IMR-90 (cell line): Measurements from ENCODE around the gene KRT39. TPM values are rescaled to one million over a fixed set of nuclear protein-coding genes. Genes with fewer than 3 reads are reported as not detected.

ENCODE experiments used
- ATAC-seq: fragments of 200-7000 bp; cut with Tn5 transposase; 2 replicates; pipeline ENCODE4 v1.9.1; 2020; ENCODE audit warnings: low read depth, mild to moderate bottlenecking, moderate library complexity
- BruUV-seq: library from RNA; stranded (reverse); fragments of 400-500 nt; replicated peaks from 2 replicates; lab custom pipeline; 2021; lab: Mats Ljungman, UMichigan
- CTCF ChIA-PET: fragments of 300-600 bp; formaldehyde crosslinking; extraction: SDS; loops from one replicate; lab custom pipeline; 2021; ENCODE audit warnings: antibody characterized with exemption; lab: Yijun Ruan, JAX
- POLR2A ChIA-PET: fragments of 300-600 bp; sonication (Branson Sonifier 250); formaldehyde crosslinking; loops from one replicate; lab custom pipeline; 2022; ENCODE audit warnings: antibody characterized with exemption; ENCODE audit not compliant: unreplicated experiment; lab: Charles Lee
- DNase-seq: peaks from one replicate; pipeline ENCODE4 v3.0.0; 2013
- H2AFZ ChIP-seq: replicated peaks from 2 replicates; pipeline ENCODE3; 2013; ENCODE audit warnings: low read length, mild to moderate bottlenecking; ENCODE audit not compliant: poor library complexity
- H2AK5ac ChIP-seq: 2 replicates; pipeline ENCODE4 v1.6.1; 2013; ENCODE audit warnings: low read depth, low read length, inconsistent platforms
- H2AK9ac ChIP-seq: replicated peaks from 2 replicates; pipeline ENCODE3; 2013; ENCODE audit warnings: mild to moderate bottlenecking, low read depth, low read length, moderate library complexity; ENCODE audit not compliant: poor library complexity
- H2BK120ac ChIP-seq: 2 replicates; pipeline ENCODE4 v1.6.1; 2013; ENCODE audit warnings: low read depth, low read length, inconsistent platforms
- H2BK15ac ChIP-seq: 3 replicates; pipeline ENCODE4 v1.6.1; 2013; ENCODE audit warnings: low read depth, low read length, inconsistent platforms
- H2BK20ac ChIP-seq: 2 replicates; pipeline ENCODE4 v1.6.1; 2013; ENCODE audit warnings: low read depth, mild to moderate bottlenecking, inconsistent platforms, low read length, moderate library complexity
- H2BK5ac ChIP-seq: 2 replicates; pipeline ENCODE4 v1.6.1; 2013; ENCODE audit warnings: mild to moderate bottlenecking, low read depth, low read length, inconsistent platforms; ENCODE audit not compliant: poor library complexity, severe bottlenecking
- H3K14ac ChIP-seq: replicated peaks from 2 replicates; pipeline ENCODE4 v1.6.1; 2013; ENCODE audit warnings: low read depth, low read length, inconsistent platforms
- H3K18ac ChIP-seq: 2 replicates; pipeline ENCODE4 v1.6.1; 2013; ENCODE audit warnings: low read depth, low read length, control low read depth
- H3K23ac ChIP-seq: 2 replicates; pipeline ENCODE4 v1.6.1; 2013; ENCODE audit warnings: low read depth, low read length, inconsistent platforms
- H3K27ac ChIP-seq: 2 replicates; pipeline ENCODE4 v1.5.1; 2013; ENCODE audit warnings: mild to moderate bottlenecking, control low read depth, low read length; ENCODE audit not compliant: insufficient read depth
- H3K27me3 ChIP-seq: 2 replicates; pipeline ENCODE4 v1.6.1; 2013; ENCODE audit warnings: low read length; ENCODE audit not compliant: control insufficient read depth, insufficient read depth
- H3K36me3 ChIP-seq: 2 replicates; pipeline ENCODE4 v1.6.1; 2013; ENCODE audit warnings: low read length, mixed read lengths; ENCODE audit not compliant: control insufficient read depth, insufficient read depth
- H3K4ac ChIP-seq: 2 replicates; pipeline ENCODE4 v1.6.1; 2013; ENCODE audit warnings: low read depth, low read length, inconsistent platforms
- H3K4me1 ChIP-seq: 2 replicates; pipeline ENCODE4 v1.6.1; 2013; ENCODE audit warnings: low read length, mixed read lengths; ENCODE audit not compliant: control insufficient read depth, insufficient read depth
- H3K4me2 ChIP-seq: 2 replicates; pipeline ENCODE4 v1.6.1; 2013; ENCODE audit warnings: low read depth, mild to moderate bottlenecking, control low read depth, low read length, moderate library complexity
- H3K4me3 ChIP-seq: 2 replicates; pipeline ENCODE4 v1.5.1; 2013; ENCODE audit warnings: low read depth, mild to moderate bottlenecking, control low read depth, low read length, moderate library complexity; ENCODE audit not compliant: insufficient read depth
- H3K56ac ChIP-seq: 2 replicates; pipeline ENCODE4 v1.6.1; 2013; ENCODE audit warnings: low read length, inconsistent platforms; ENCODE audit not compliant: insufficient read depth; ENCODE audit errors: extremely low read depth
- H3K79me1 ChIP-seq, 2 experiments: 2 replicates each; pipeline ENCODE4 v1.6.1; 2013; ENCODE audit warnings: low read length in 2 of 2, inconsistent platforms in 1 of 2, low read depth in 1 of 2
- H3K9ac ChIP-seq: 2 replicates; pipeline ENCODE4 v1.6.1; 2013; ENCODE audit warnings: low read depth, low read length, control low read depth
- H3K9me1 ChIP-seq: 2 replicates; pipeline ENCODE4 v1.6.1; 2013; ENCODE audit warnings: low read length, inconsistent platforms; ENCODE audit not compliant: insufficient read depth
- H3K9me3 ChIP-seq: 2 replicates; pipeline ENCODE4 v1.6.1; 2013; ENCODE audit warnings: low read length; ENCODE audit not compliant: control insufficient read depth, insufficient read depth
- H4K20me1 ChIP-seq: 2 replicates; pipeline ENCODE4 v1.6.1; 2013; ENCODE audit warnings: low read length, inconsistent platforms; ENCODE audit not compliant: insufficient read depth
- H4K5ac ChIP-seq: 2 replicates; pipeline ENCODE4 v1.6.1; 2013; ENCODE audit warnings: mild to moderate bottlenecking, low read depth, low read length, control low read depth
- H4K8ac ChIP-seq, 2 experiments: 2 replicates each; pipeline ENCODE4 v1.6.1; 2013; ENCODE audit warnings: low read depth in 2 of 2, low read length in 2 of 2, control low read depth in 1 of 2, inconsistent platforms in 1 of 2
- H4K91ac ChIP-seq: 2 replicates; pipeline ENCODE4 v1.6.1; 2013; ENCODE audit warnings: low read depth, low read length, inconsistent platforms; ENCODE audit not compliant: insufficient read depth
- BHLHE40 ChIP-seq: fragments of 150-350 bp; IDR thresholded peaks from 2 replicates; pipeline ENCODE4 v1.6.1; 2016; ENCODE audit warnings: mild to moderate bottlenecking, low read depth, low read length
- CEBPB ChIP-seq: IDR thresholded peaks from 2 replicates; pipeline ENCODE4 v1.6.1; 2012; ENCODE audit warnings: low read depth, low read length, improper control_type of control experiment
- CHD1 ChIP-seq: IDR thresholded peaks from 2 replicates; pipeline ENCODE4 v1.6.1; 2012; ENCODE audit warnings: low read depth, low read length, improper control_type of control experiment
- CTCF ChIP-seq: conservative IDR thresholded peaks from 2 replicates; pipeline ENCODE4 v1.5.1; 2012; ENCODE audit warnings: mild to moderate bottlenecking, low read depth, low read length, improper control_type of control experiment
- ELK1 ChIP-seq: fragments of 150-350 bp; IDR thresholded peaks from 2 replicates; pipeline ENCODE4 v1.6.1; 2016; ENCODE audit warnings: low read depth, mild to moderate bottlenecking, low read length, moderate library complexity, borderline replicate concordance
- FOS ChIP-seq: fragments of 150-350 bp; IDR thresholded peaks from 2 replicates; pipeline ENCODE4 v1.6.1; 2016; ENCODE audit warnings: low read depth, low read length
- MAFK ChIP-seq: IDR thresholded peaks from 2 replicates; pipeline ENCODE4 v1.6.1; 2012; ENCODE audit warnings: low read depth, low read length, improper control_type of control experiment
- MAZ ChIP-seq: IDR thresholded peaks from 2 replicates; pipeline ENCODE4 v1.6.1; 2012; ENCODE audit warnings: low read depth, mild to moderate bottlenecking, low read length, improper control_type of control experiment, moderate library complexity, borderline replicate concordance
- MXI1 ChIP-seq: IDR thresholded peaks from 2 replicates; pipeline ENCODE4 v1.6.1; 2012; ENCODE audit warnings: low read depth, mild to moderate bottlenecking, low read length, moderate library complexity, borderline replicate concordance
- NFE2L2 ChIP-seq: fragments of 150-350 bp; IDR thresholded peaks from 2 replicates; pipeline ENCODE4 v1.6.1; 2016; ENCODE audit warnings: low read depth, mild to moderate bottlenecking, low read length
- POLR2A ChIP-seq: IDR thresholded peaks from 2 replicates; pipeline ENCODE4 v1.6.1; 2012; ENCODE audit warnings: mild to moderate bottlenecking, low read depth, low read length
- RAD21 ChIP-seq: IDR thresholded peaks from 2 replicates; pipeline ENCODE4 v1.6.1; 2012; ENCODE audit warnings: low read length, improper control_type of control experiment
- RCOR1 ChIP-seq: IDR thresholded peaks from 2 replicates; pipeline ENCODE4 v1.6.1; 2012; ENCODE audit warnings: mild to moderate bottlenecking, low read length, improper control_type of control experiment; ENCODE audit not compliant: insufficient replicate concordance
- RFX5 ChIP-seq: IDR thresholded peaks from 2 replicates; pipeline ENCODE4 v1.8.0; 2012; ENCODE audit warnings: low read depth, mild to moderate bottlenecking, low read length, moderate library complexity
- SMC3 ChIP-seq: fragments of 150-350 bp; IDR thresholded peaks from 2 replicates; pipeline ENCODE4 v1.6.1; 2016; ENCODE audit warnings: low read depth, mild to moderate bottlenecking, antibody characterized with exemption, low read length, moderate library complexity
- USF2 ChIP-seq: fragments of 150-350 bp; IDR thresholded peaks from 2 replicates; pipeline ENCODE4 v1.6.1; 2017; ENCODE audit warnings: mild to moderate bottlenecking, antibody characterized with exemption, low read length, low read depth
- WGBS, 2 experiments: methylation state at CpG; one replicate each; pipeline versions ENCODE4 v1.1.5 to v1.1.7; 2013; ENCODE audit warnings: missing lambda C conversion rate in 2 of 2; ENCODE audit not compliant: insufficient read length in 1 of 2; ENCODE audit errors: extremely low coverage in 2 of 2; 5-methylcytosine and 5-hydroxymethylcytosine counted together
- dilution Hi-C: fragments of 300-500 bp; cut with HindIII; formaldehyde crosslinking; loops from one replicate; pipeline ENCODE4 v1.14.3; 2018; ENCODE audit warnings: low sequenced_read_pairs; ENCODE audit not compliant: unreplicated experiment
- in situ Hi-C: fragments of 300-500 bp; cut with MboI; formaldehyde crosslinking; loops from 3 replicates; pipeline ENCODE4 v1.14.3; 2019; ENCODE audit warnings: low sequenced_read_pairs, inconsistent platforms, mixed read lengths
- intact Hi-C: fragments of 100-400 bp; cut with micrococcal nuclease; formaldehyde crosslinking; loops from 2 replicates; pipeline ENCODE4 v1.10.0; 2022
- polyA plus RNA-seq, 3 experiments: library from polyadenylated mRNA; depleted of rRNA; stranded (reverse); fragments of >200 nt; gene quantifications; 2 replicates each; pipeline ENCODE4 v1.2.3, GENCODE V29; 2012; ENCODE audit warnings: low replicate concordance in 1 of 3
- total RNA-seq: library from RNA; depleted of rRNA; stranded (reverse); fragments of >200 nt; gene quantifications from 2 replicates; pipeline ENCODE4 v1.2.3, GENCODE V29; 2012

Gene KRT39
- total and polyA plus RNA-seq, 2 of the 4 experiments (the other 2 are of a cell fraction) = 0.15 TPM; not detected in 1

GRCh38 chr17:40916366-40916765 is 50.4 kb downstream of the KRT39 start:
- Histone ChIP-seq H3K9ac (no peak overlapping the region), H2AFZ (peak overlapping the region; percentile 47), H3K4me3 (no peak overlapping the region), H2AK9ac (peak overlapping the region; percentile 86), H3K79me1 (no peaks in the 10 kb centered on the region), H3K14ac (peak overlapping the region; percentile 95), H2BK120ac (peak overlapping the region; percentile 98), H2BK5ac (peak overlapping the region; percentile 100), H3K36me3 (no peaks in the 10 kb centered on the region), H2AK5ac (peak overlapping the region; percentile 72), H3K4me1 (peaks cover 6% of the 10 kb centered on the region), H4K8ac (peak overlapping the region; percentile 69 to 99), H3K4ac (peak overlapping the region; percentile 98), H3K9me3 (no peaks in the 10 kb centered on the region), H3K9me1 (peaks cover 15% of the 10 kb centered on the region; the same call in 1 of the 2 replicates), H2BK15ac (peak overlapping the region; percentile 84), H3K27ac (peak overlapping the region; percentile 60), H4K20me1 (no peaks in the 10 kb centered on the region), H3K23ac (peak overlapping the region; percentile 97; the same call in 1 of the 2 replicates), H4K91ac (peak overlapping the region; percentile 99), H3K4me2 (no peak overlapping the region), H2BK20ac (peak overlapping the region; percentile 100), H3K18ac (peak overlapping the region; percentile 99), H3K56ac (peak overlapping the region; percentile 79), H4K5ac (peak overlapping the region; percentile 98), H3K27me3 (no peaks in the 10 kb centered on the region)
- in situ Hi-C loops = no loop called here
- dilution Hi-C loops = no loop called here
- TF ChIP-seq CHD1 (no peak), RAD21 (no peak), MAZ (no peak), MXI1 (no peak), CEBPB (no peak), SMC3 (no peak), RFX5 (no peak), NFE2L2 (no peak), FOS (no peak), BHLHE40 (no peak), POLR2A (no peak), ELK1 (no peak), USF2 (no peak), RCOR1 (no peak), MAFK (no peak), CTCF (no peak)
- WGBS, 2 experiments = no CpG with 5 or more reads among the region's 1 CpG
- DNase-seq (no peak), ATAC-seq (no peak)
- BruUV-seq = no TSS peak
- CTCF ChIA-PET = interaction anchor here (0.6 to 1.5 kb wide), 2 partner anchors 29 to 747 kb away, joined by 3 to 6 read pairs; no protein-coding TSS in a partner anchor
- POLR2A ChIA-PET = interaction anchor here (0.6 kb wide), 1 partner anchor 270 kb away, joined by 3 read pairs; no protein-coding TSS in a partner anchor
- intact Hi-C loops = no loop called here
